H1 (cell line): Measurements from ENCODE around the gene KLF9. TPM values are rescaled to one million over a fixed set of nuclear protein-coding genes. Genes with fewer than 3 reads are reported as not detected.

Experiments used
- CTCF ChIA-PET: fragments of 300-600 bp; sonication (Branson Sonifier 250); formaldehyde crosslinking; loops from one replicate; lab custom pipeline; 2021; ENCODE audit not compliant: partially characterized antibody; lab: Charles Lee
- POLR2A ChIA-PET: fragments of 300-600 bp; sonication (Branson Sonifier 250); formaldehyde crosslinking; loops from one replicate; lab custom pipeline; 2021; ENCODE audit warnings: inconsistent platforms; ENCODE audit not compliant: partially characterized antibody; lab: Charles Lee
- DNase-seq, 2 experiments: peaks; one replicate each; pipeline versions ENCODE4 v3.0.0 to v3.0.0-alpha.2; 2010 to 2022; ENCODE audit warnings: low spot score in 2 of 2, low read depth in 1 of 2, mixed read lengths in 1 of 2
- FAIRE-seq: peaks from 2 replicates; lab custom pipeline; 2011; peaks lifted over from hg19 to GRCh38; lab: Jason Lieb, UNC
- H2AFZ ChIP-seq: 2 replicates; pipeline ENCODE4 v1.8.1; 2012; ENCODE audit warnings: low read length, inconsistent platforms
- H2AK5ac ChIP-seq: 2 replicates; pipeline ENCODE4 v1.6.1; 2013; ENCODE audit warnings: low read depth, low read length
- H2BK120ac ChIP-seq: replicated peaks from 2 replicates; pipeline ENCODE3; 2013; ENCODE audit warnings: low read depth, low read length, inconsistent platforms
- H2BK12ac ChIP-seq: 2 replicates; pipeline ENCODE4 v1.6.1; 2013; ENCODE audit warnings: low read depth, low read length
- H2BK15ac ChIP-seq: 2 replicates; pipeline ENCODE4 v1.6.1; 2013; ENCODE audit warnings: low read length
- H2BK20ac ChIP-seq: 2 replicates; pipeline ENCODE4 v1.6.1; 2013; ENCODE audit warnings: low read length
- H2BK5ac ChIP-seq: 2 replicates; pipeline ENCODE4 v1.6.1; 2013; ENCODE audit warnings: low read depth, low read length
- H3K14ac ChIP-seq: 2 replicates; pipeline ENCODE4 v1.6.1; 2013; ENCODE audit warnings: inconsistent platforms; ENCODE audit not compliant: insufficient read length
- H3K18ac ChIP-seq: 2 replicates; pipeline ENCODE4 v1.6.1; 2013; ENCODE audit warnings: low read length; ENCODE audit errors: extremely low read depth
- H3K23ac ChIP-seq: 2 replicates; pipeline ENCODE4 v1.6.1; 2013; ENCODE audit warnings: inconsistent platforms; ENCODE audit not compliant: insufficient read length
- H3K23me2 ChIP-seq: 2 replicates; pipeline ENCODE4 v1.6.1; 2013; ENCODE audit warnings: low read depth, low read length
- H3K27ac ChIP-seq: 2 replicates; pipeline ENCODE4 v1.6.1; 2011; ENCODE audit warnings: low read depth, low read length, inconsistent platforms
- H3K27me3 ChIP-seq, 4 experiments: replicated peaks in 1 of 4; 1 replicate in 1 of 4; 2 replicates in 3 of 4; pipeline versions ENCODE4 v1.6.1 to v1.8.1; 2011 to 2013; ENCODE audit warnings: low read length in 3 of 4, mild to moderate bottlenecking in 3 of 4, inconsistent platforms in 2 of 4, mixed read lengths in 2 of 4, moderate library complexity in 1 of 4; ENCODE audit not compliant: control insufficient read depth in 3 of 4, insufficient read depth in 3 of 4; ENCODE audit errors: extremely low read depth in 1 of 4
- H3K36me3 ChIP-seq, 4 experiments: 2 replicates each; pipeline versions ENCODE4 v1.6.1 to v1.8.1; 2011 to 2013; ENCODE audit warnings: mild to moderate bottlenecking in 4 of 4, low read length in 3 of 4, moderate library complexity in 2 of 4, control low read depth in 1 of 4, inconsistent platforms in 1 of 4; ENCODE audit not compliant: insufficient read depth in 4 of 4, control insufficient read depth in 2 of 4
- H3K4ac ChIP-seq: replicated peaks from 2 replicates; pipeline ENCODE3; 2013; ENCODE audit warnings: low read length, low read depth, mixed read lengths, inconsistent platforms; ENCODE audit not compliant: insufficient read length
- H3K4me1 ChIP-seq, 4 experiments: replicated peaks in 1 of 4; 1 replicate in 1 of 4; 2 replicates in 3 of 4; pipeline versions ENCODE4 v1.6.1 to v1.8.1; 2011 to 2013; ENCODE audit warnings: low read length in 3 of 4, inconsistent platforms in 2 of 4, mixed read lengths in 1 of 4; ENCODE audit not compliant: insufficient read depth in 4 of 4, control insufficient read depth in 3 of 4
- H3K4me2 ChIP-seq, 2 experiments: 2 replicates each; pipeline versions ENCODE4 v1.6.1 to v1.8.1; 2011 to 2013; ENCODE audit warnings: low read depth in 2 of 2, low read length in 2 of 2, control low read depth in 1 of 2, inconsistent platforms in 1 of 2, mild to moderate bottlenecking in 1 of 2; ENCODE audit not compliant: insufficient read depth in 1 of 2
- H3K4me3 ChIP-seq, 4 experiments: fragments of 200-600, 300-600 bp in 1 of 4; sonication (generic), shearing (Covaris generic), sonication (Bioruptor Twin) in 1 of 4; 2 replicates each; pipeline versions ENCODE4 v1.5.1 to v1.8.1; 2011 to 2016; ENCODE audit warnings: low read length in 4 of 4, low read depth in 3 of 4, control low read depth in 2 of 4, inconsistent platforms in 2 of 4, mild to moderate bottlenecking in 2 of 4, mixed read lengths in 1 of 4, moderate library complexity in 1 of 4; ENCODE audit not compliant: insufficient read depth in 2 of 4; ENCODE audit errors: extremely low read depth in 1 of 4
- H3K56ac ChIP-seq: replicated peaks from 2 replicates; pipeline ENCODE3; 2013; ENCODE audit warnings: low read depth, mild to moderate bottlenecking, mixed read lengths, low read length, inconsistent platforms; ENCODE audit not compliant: insufficient read length
- H3K79me1 ChIP-seq: 2 replicates; pipeline ENCODE4 v1.6.1; 2013; ENCODE audit warnings: low read depth, low read length, control low read depth
- H3K79me2 ChIP-seq, 2 experiments: 2 replicates each; pipeline versions ENCODE4 v1.6.1 to v1.8.1; 2012 to 2013; ENCODE audit warnings: low read length in 2 of 2, mild to moderate bottlenecking in 2 of 2, inconsistent platforms in 1 of 2; ENCODE audit not compliant: insufficient read depth in 2 of 2, control insufficient read depth in 1 of 2
- H3K9ac ChIP-seq, 4 experiments: replicated peaks in 1 of 4; 1 replicate in 1 of 4; 2 replicates in 3 of 4; pipeline versions ENCODE4 v1.6.1 to v1.8.1; 2011 to 2013; ENCODE audit warnings: low read depth in 3 of 4, low read length in 3 of 4, control low read depth in 2 of 4, mild to moderate bottlenecking in 2 of 4, moderate library complexity in 2 of 4, inconsistent platforms in 1 of 4; ENCODE audit errors: extremely low read depth in 1 of 4
- H3K9me3 ChIP-seq, 2 experiments: 2 replicates each; pipeline versions ENCODE4 v1.6.1 to v1.8.1; 2012 to 2013; ENCODE audit warnings: mild to moderate bottlenecking in 2 of 2, moderate library complexity in 2 of 2, control low read depth in 1 of 2, inconsistent platforms in 1 of 2, low read depth in 1 of 2, low read length in 1 of 2, mixed read lengths in 1 of 2; ENCODE audit not compliant: insufficient read depth in 2 of 2
- H4K20me1 ChIP-seq, 2 experiments: replicated peaks in 1 of 2; 2 replicates each; pipeline versions ENCODE3 to v1.8.1; 2011 to 2013; ENCODE audit warnings: inconsistent platforms in 2 of 2, low read length in 2 of 2, mild to moderate bottlenecking in 1 of 2; ENCODE audit not compliant: insufficient read depth in 2 of 2, control insufficient read depth in 1 of 2
- H4K5ac ChIP-seq: 2 replicates; pipeline ENCODE4 v1.6.1; 2013; ENCODE audit warnings: low read length, low read depth, mixed read lengths, inconsistent platforms; ENCODE audit not compliant: insufficient read length
- H4K8ac ChIP-seq: 2 replicates; pipeline ENCODE4 v1.8.0; 2013; ENCODE audit warnings: mild to moderate bottlenecking, moderate library complexity, low read length, inconsistent platforms; ENCODE audit not compliant: insufficient read depth; ENCODE audit errors: extremely low read depth
- H4K91ac ChIP-seq: replicated peaks from 2 replicates; pipeline ENCODE3; 2013; ENCODE audit warnings: low read length, mixed read lengths, inconsistent platforms; ENCODE audit not compliant: insufficient read length
- ATF3 ChIP-seq: IDR thresholded peaks from 2 replicates; pipeline ENCODE4 v1.6.1; 2011; ENCODE audit warnings: low read depth, mild to moderate bottlenecking, low read length; ENCODE audit not compliant: insufficient read depth
- CBX8 ChIP-seq: fragments of 300-800, 300-1000 bp; sonication (generic); IDR thresholded peaks from 2 replicates; pipeline ENCODE4 v1.7.1; 2016; ENCODE audit warnings: low read depth, low read length, borderline replicate concordance
- FOSL1 ChIP-seq: IDR thresholded peaks from 2 replicates; pipeline ENCODE4 v1.6.1; 2011; ENCODE audit warnings: mild to moderate bottlenecking, low read depth, low read length, moderate library complexity; ENCODE audit not compliant: insufficient read depth
- GABPA ChIP-seq: IDR thresholded peaks from 2 replicates; pipeline ENCODE4 v1.6.1; 2011; ENCODE audit warnings: mild to moderate bottlenecking, low read length, moderate library complexity, borderline replicate concordance; ENCODE audit not compliant: insufficient read depth
- HDAC2 ChIP-seq, 2 experiments: fragments of 300-600 bp in 1 of 2; sonication (generic) in 1 of 2; IDR thresholded peaks; 2 replicates each; pipeline ENCODE4 v1.6.1; 2011 to 2012; ENCODE audit warnings: low read depth in 2 of 2, low read length in 2 of 2, mild to moderate bottlenecking in 2 of 2, moderate library complexity in 2 of 2, borderline replicate concordance in 1 of 2, inconsistent platforms in 1 of 2
- HDAC6 ChIP-seq: IDR thresholded peaks from one replicate; pipeline ENCODE4 v1.7.1; 2012; ENCODE audit warnings: low read depth, mild to moderate bottlenecking, inconsistent platforms, low read length, moderate library complexity
- KDM5A ChIP-seq: fragments of 200-600 bp; IDR thresholded peaks from 2 replicates; pipeline ENCODE4 v1.7.1; 2012; ENCODE audit warnings: mild to moderate bottlenecking, low read length, inconsistent platforms, mixed read lengths
- PHF8 ChIP-seq: fragments of 200-600 bp; sonication (generic); conservative IDR thresholded peaks from 2 replicates; pipeline ENCODE4 v1.7.1; 2012; ENCODE audit warnings: low read depth, mild to moderate bottlenecking, inconsistent platforms, low read length, moderate library complexity
- RNF2 ChIP-seq: fragments of 200-900, 300-1000 bp; sonication (generic); IDR thresholded peaks from 2 replicates; pipeline ENCODE4 v1.7.1; 2016; ENCODE audit warnings: borderline replicate concordance, low read depth, mild to moderate bottlenecking, antibody characterized with exemption, low read length; ENCODE audit not compliant: poor library complexity, severe bottlenecking; ENCODE audit errors: missing control alignments
- SIX5 ChIP-seq: IDR thresholded peaks from 2 replicates; pipeline ENCODE4 v1.6.1; 2011; ENCODE audit warnings: mild to moderate bottlenecking, low read depth, low read length
- SP2 ChIP-seq: IDR thresholded peaks from 2 replicates; pipeline ENCODE4 v1.6.1; 2012; ENCODE audit warnings: mild to moderate bottlenecking, low read length, inconsistent platforms
- TAF7 ChIP-seq: optimal IDR thresholded peaks from 2 replicates; pipeline ENCODE3; 2011; ENCODE audit warnings: low read depth, mild to moderate bottlenecking, inconsistent platforms, low read length, moderate library complexity, borderline replicate concordance
- TBP ChIP-seq: IDR thresholded peaks from 2 replicates; pipeline ENCODE4 v1.6.1; 2011; ENCODE audit warnings: low read depth, low read length, improper control_type of control experiment
- WGBS, 2 experiments: shearing (Covaris generic) in 1 of 2; methylation state at CpG; one replicate each; pipeline versions ENCODE4 v1.1.6 to v1.1.7; 2013 to 2015; ENCODE audit warnings: low lambda C conversion rate in 2 of 2, mixed read lengths in 2 of 2, inconsistent platforms in 1 of 2, low coverage in 1 of 2, missing lambda C conversion rate in 1 of 2; ENCODE audit not compliant: insufficient replicate concordance in 2 of 2, insufficient coverage in 1 of 2, insufficient read length in 1 of 2; ENCODE audit errors: extremely low coverage in 1 of 2, missing lambda C conversion rate in 1 of 2; 5-methylcytosine and 5-hydroxymethylcytosine counted together
- polyA plus RNA-seq, 7 experiments: library from polyadenylated mRNA; depleted of rRNA in 3 of 7; stranded (reverse) in 5 of 7; unstranded in 2 of 7; fragments of >200 nt in 5 of 7; fragments of 200-250 nt in 2 of 7; gene quantifications; 1 replicate in 5 of 7; 2 replicates in 1 of 7; 4 replicates in 1 of 7; pipeline versions ENCODE4 v1.2.1 to v1.2.3, GENCODE V29; 2011 to 2013; ENCODE audit warnings: missing spikeins in 2 of 7, mixed read lengths in 2 of 7
- total RNA-seq: library from RNA; stranded (reverse); fragmentation: NEBNext Ultra II Directional; extraction: Animal tissue kit (Norgen Biotek cat#: 25700); gene quantifications from 2 replicates; pipeline ENCODE4 v1.2.1, GENCODE V29; 2021

The KLF9 gene
- total and polyA plus RNA-seq, 2 of the 8 experiments (the other 6 are each of a cell fraction or from before 2014, with no cell fraction given), result 0.47 to 0.82 TPM

DNA sequence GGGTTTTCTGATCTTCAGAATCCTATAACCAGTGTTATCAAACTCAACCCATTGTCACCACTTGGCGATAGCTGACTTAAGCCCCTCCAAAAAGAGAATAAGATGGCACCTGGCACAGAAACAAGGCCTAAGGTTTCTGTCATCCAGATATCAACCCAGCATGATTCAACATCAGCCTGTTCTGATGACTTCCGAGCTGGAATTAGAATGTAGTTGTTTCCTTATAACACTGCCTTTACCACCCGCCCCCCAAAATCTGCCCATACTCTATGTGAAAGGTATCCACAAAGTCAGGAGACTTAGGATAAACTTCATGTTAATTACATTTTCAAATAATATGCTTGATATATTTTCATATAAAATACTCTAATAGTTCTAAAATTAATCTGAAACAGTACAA lies 5.2 kb downstream of the KLF9 start:
- H3K79me2 ChIP-seq, result no peaks in the 10 kb centered on the region
- no peaks in the 10 kb centered on the region for H4K20me1 ChIP-seq
- no peak overlapping the region for H2BK15ac ChIP-seq
- no peaks in the 10 kb centered on the region for H3K36me3 ChIP-seq
- H4K8ac ChIP-seq, result no peak overlapping the region
- H4K5ac ChIP-seq, result no peak overlapping the region
- WGBS, 2 experiments, result 87% methylated on average over 3 of the region's 3 CpGs; no CpG with 5 or more reads in 1 of the 2 experiments
- H2AK5ac ChIP-seq, result no peak overlapping the region
- no peak overlapping the region for H2BK120ac ChIP-seq
- no peak overlapping the region for H3K18ac ChIP-seq
- no peak overlapping the region for H2BK5ac ChIP-seq
- no peak overlapping the region for H3K23ac ChIP-seq
- H2BK12ac ChIP-seq, result no peak overlapping the region
- peaks cover 9 to 36% (median 25%) of the 10 kb centered on the region in 4 experiments for H3K27me3 ChIP-seq
- no peak overlapping the region for H3K4ac ChIP-seq
- no peak overlapping the region for H4K91ac ChIP-seq
- no peak overlapping the region for H3K27ac ChIP-seq
- ChIA-PET POLR2A (interaction anchor here (0.8 to 5.1 kb wide), 2 partner anchors 11 to 18 kb away, joined by 4 to 28 read pairs; no protein-coding TSS in a partner anchor), CTCF (interaction anchor here (1.7 to 2.4 kb wide), 2 partner anchors 9 to 18 kb away, joined by 5 to 6 read pairs; no protein-coding TSS in a partner anchor)
- no peak overlapping the region for H3K14ac ChIP-seq
- H3K23me2 ChIP-seq, result peaks cover 13% of the 10 kb centered on the region
- H3K79me1 ChIP-seq, result no peaks in the 10 kb centered on the region
- H3K4me3 ChIP-seq, result no peak overlapping the region
- H2BK20ac ChIP-seq, result no peak overlapping the region
- H3K9ac ChIP-seq, result no peak overlapping the region
- FAIRE-seq (no peak), DNase-seq (no peak)
- H2AFZ ChIP-seq, result no peak overlapping the region
- peaks cover 7 to 18% (median 13%) of the 10 kb centered on the region in 4 experiments for H3K4me1 ChIP-seq
- H3K4me2 ChIP-seq, result no peak overlapping the region
- H3K56ac ChIP-seq, result no peak overlapping the region
- H3K9me3 ChIP-seq, result no peaks in the 10 kb centered on the region
- TF ChIP-seq HDAC2 (IDR thresholded peaks at IDR 0.05; ENCODE audit: borderline replicate concordance in 1 of 2, low read depth in 2 of 2, low read length in 2 of 2) (no peak), KDM5A (no peak), RNF2 (no peak), CBX8 (no peak), TAF7 (no peak), FOSL1 (no peak), SIX5 (no peak), TBP (no peak), HDAC6 (no peak), SP2 (no peak), ATF3 (no peak), PHF8 (no peak), GABPA (no peak)
